Hepatocyte (in vitro differentiated cells): ENCODE measurements around the gene MORN3.

Experiments used
- EZH2 ChIP-seq: fragments of 200-600 bp; sonication (generic); IDR thresholded peaks from 2 replicates; pipeline ENCODE4 v1.6.1; 2016; ENCODE audit warnings: antibody characterized with exemption, mild to moderate bottlenecking, borderline replicate concordance
- EZH2phosphoT487 ChIP-seq: fragments of 200-600 bp; sonication (generic); IDR thresholded peaks from one replicate; pipeline ENCODE4 v1.6.1; 2018; ENCODE audit warnings: antibody characterized with exemption, mild to moderate bottlenecking, low read depth, moderate library complexity; ENCODE audit not compliant: unreplicated experiment, severe bottlenecking
- TF ChIP-seq, protein P1 (sequence below): fragments of 200-600 bp; sonication (generic); IDR thresholded peaks from 2 replicates; pipeline ENCODE4 v1.5.1; 2016; ENCODE audit warnings: antibody characterized with exemption, mild to moderate bottlenecking; ENCODE audit not compliant: poor library complexity

DNA sequence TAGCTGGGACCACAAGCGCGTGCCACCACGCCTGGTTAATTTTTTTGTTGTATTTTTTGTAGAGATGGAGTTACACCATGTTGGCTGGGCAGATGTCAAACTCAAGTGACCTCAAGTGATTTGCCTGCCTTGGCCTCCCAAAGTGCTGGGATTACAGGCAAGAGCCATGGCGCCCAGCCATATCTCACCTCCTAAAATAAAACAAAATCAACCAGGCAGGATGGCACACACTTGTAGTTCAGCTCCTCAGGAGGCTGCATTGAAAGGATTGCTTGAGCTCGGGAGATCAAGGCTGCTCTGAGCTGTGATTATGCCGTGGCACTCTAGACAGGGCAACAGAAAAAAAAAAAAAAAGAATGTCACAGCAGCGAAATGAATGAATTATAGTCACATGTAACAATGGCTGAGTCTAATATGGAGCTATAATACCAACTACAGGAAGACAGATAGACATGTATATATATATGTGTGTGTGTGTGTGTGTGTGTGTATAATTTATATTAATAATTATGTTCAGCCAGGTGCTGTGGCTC lies 23.8 kb upstream of the MORN3 start:
- TF ChIP-seq, protein P1, sequence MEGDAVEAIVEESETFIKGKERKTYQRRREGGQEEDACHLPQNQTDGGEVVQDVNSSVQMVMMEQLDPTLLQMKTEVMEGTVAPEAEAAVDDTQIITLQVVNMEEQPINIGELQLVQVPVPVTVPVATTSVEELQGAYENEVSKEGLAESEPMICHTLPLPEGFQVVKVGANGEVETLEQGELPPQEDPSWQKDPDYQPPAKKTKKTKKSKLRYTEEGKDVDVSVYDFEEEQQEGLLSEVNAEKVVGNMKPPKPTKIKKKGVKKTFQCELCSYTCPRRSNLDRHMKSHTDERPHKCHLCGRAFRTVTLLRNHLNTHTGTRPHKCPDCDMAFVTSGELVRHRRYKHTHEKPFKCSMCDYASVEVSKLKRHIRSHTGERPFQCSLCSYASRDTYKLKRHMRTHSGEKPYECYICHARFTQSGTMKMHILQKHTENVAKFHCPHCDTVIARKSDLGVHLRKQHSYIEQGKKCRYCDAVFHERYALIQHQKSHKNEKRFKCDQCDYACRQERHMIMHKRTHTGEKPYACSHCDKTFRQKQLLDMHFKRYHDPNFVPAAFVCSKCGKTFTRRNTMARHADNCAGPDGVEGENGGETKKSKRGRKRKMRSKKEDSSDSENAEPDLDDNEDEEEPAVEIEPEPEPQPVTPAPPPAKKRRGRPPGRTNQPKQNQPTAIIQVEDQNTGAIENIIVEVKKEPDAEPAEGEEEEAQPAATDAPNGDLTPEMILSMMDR, result no peak
- TF ChIP-seq EZH2 (no peak), EZH2phosphoT487 (no peak)
